Epidermal melanocyte (primary cell): Measurements from ENCODE around the gene ACTR1A.
"Not testable (repeated sequence)": the region's sequence is repeated elsewhere in the genome, so short reads cannot be mapped to it uniquely, and the experiment has no call there.

Experiments used
- DNase-seq: peaks from one replicate; pipeline ENCODE4 v3.0.0; 2011; ENCODE audit warnings: low spot score; ENCODE audit not compliant: insufficient read length

ACTR1A gene

DNA sequence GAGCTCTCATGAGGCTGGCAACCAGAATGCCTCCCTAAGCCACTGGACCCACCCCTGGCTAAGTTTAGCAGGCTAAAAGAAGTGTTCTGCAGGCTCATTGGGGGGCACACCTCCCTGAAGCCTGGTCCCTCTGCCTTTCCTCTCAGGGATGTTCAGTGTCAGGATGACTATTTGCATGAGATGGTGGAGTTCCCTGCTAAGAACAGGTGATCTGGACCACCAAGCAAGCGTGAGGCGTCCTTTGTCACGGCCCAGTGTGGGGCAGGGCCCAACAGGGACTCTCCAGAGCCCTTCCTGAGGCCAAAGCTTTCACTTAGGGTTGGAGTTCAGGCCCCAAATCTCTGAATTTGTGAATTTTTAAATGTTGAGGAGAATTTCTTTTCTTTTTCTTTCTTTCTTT lies 13.2 kb upstream of the ACTR1A start:
- DNase-seq, result no peak

GRCh38 chr10:102514487-102515311 lies 12.2 kb upstream of the ACTR1A start:
- no peak for DNase-seq

- no peak for DNase-seq
These were observed 9.2 kb upstream of the ACTR1A start for GRCh38 chr10:102511583-102512274.

- DNase-seq, result no peak
These were observed 6.9 kb upstream of the ACTR1A start for GRCh38 chr10:102509387-102509786.

- no peak for DNase-seq
These were observed 6.0 kb upstream of the ACTR1A start for GRCh38 chr10:102508506-102508905.

DNA sequence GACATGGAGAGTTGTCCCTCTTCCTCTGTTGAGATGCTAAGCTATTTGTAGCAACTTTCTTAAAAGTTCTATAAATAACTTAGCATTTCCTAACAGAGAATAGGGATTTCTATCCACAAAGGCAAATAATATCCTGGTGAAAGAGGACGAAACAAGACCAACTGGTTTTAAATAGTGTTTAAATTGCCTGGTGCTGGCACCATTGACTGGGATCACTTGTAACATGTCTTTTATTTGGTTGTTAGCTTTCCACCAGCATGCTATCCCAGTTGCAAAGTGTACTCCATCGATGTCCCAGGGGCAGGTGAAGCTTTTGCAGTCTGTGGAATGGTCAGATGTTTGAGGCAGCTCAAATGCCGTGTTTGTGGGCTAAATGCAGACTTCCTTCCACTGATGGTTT lies 5.0 kb upstream of the ACTR1A start:
- no peak for DNase-seq

GRCh38 chr10:102505462-102506115 lies 3.1 kb upstream of the ACTR1A start:
- no peak for DNase-seq

DNA sequence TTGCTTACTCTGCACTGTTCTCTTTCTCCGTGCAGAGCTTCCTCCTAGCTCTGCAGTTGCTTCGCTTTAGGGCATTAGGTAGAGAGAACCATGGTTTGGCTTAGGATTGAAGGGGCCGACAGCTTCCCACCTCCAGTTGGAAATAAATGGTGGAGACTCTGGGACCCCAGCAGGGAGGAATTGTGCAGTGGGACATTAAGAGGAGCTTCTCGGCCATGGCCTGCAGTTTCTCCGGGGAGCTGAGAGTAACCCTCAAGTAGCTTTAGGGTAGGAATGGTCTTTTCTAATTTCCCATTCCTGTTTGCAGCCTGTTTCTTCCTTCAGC lies 2.4 kb upstream of the ACTR1A start:
- no peak for DNase-seq

- DNase-seq, result no peak
These were observed 1.9 kb upstream of the ACTR1A start for GRCh38 chr10:102504179-102504975.

DNA sequence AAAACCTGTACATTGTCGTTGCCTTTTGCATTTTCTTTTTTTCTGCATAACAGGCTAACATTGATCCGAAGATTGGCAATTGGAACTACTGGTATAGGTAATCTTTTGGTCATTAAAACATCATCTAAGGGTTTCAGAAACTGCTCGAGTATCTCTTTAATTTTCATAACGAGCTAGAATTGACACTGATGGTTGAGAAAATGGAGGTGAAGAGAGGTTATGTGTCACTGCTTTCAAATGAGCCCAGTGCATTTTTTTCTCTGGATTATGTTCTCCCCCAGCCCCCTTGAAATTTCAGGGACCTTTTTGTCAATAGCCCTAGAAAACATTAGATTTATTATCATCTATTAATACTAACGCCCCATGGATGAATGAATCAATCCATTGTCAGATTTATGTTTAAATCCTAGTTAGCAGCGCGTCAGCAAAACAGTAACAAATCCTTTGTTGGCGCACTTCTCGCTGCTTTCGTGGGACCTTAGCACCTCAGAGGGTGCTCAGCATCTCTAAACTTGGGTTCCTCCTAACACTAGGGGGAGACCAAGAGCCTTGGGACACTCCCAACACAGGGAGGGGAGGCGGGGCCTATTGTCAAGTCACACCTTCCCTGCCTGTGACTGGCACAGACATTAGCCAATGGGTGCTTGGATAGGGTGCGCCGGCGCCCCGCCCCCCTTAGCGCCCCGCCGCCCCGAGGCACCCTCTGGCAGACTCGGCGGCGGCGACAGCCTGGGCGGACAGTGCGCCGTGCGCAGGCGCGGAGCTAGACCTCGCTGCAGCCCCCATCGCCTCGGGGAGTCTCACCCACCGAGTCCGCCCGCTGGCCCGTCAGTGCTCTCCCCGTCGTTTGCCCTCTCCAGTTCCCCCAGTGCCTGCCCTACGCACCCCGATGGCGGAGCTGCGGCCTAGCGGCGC lies 1.0 kb upstream of the ACTR1A start, which contains the start of gene SUFU:
Gene SUFU, plus strand, starts transcription at position 709 of the 915 bp plus-strand sequence. Its CDS starts 181 bp downstream, at position 890.
- peak; percentile 72 for DNase-seq

GRCh38 chr10:102502029-102502336 lies 529 bp downstream of the ACTR1A start:
- peak; percentile 91 for DNase-seq

- no peak for DNase-seq
These were observed 1.1 kb downstream of the ACTR1A start for GRCh38 chr10:102501201-102502028.

GRCh38 chr10:102500686-102501085 lies 1.8 kb downstream of the ACTR1A start:
- DNase-seq, result not testable (repeated sequence)

DNA sequence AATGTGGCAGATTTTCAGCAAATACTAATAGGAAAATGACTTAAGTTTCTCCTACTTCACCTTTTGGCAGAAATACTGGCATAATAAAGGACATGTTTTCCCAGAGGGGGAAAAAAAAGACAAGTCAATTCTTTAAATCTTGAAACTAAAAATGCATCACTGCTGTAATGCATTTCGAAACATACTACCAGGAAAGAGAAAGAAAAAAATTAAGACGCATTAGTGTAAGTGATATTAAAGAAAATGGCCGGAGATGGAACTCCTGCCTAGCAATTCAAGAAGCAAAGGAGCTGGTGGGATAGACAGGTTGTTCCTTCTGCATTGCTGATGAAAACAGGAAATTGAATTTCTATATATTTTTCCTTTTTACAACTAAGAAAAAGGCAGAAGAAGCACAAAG lies 3.2 kb downstream of the ACTR1A start:
- no peak for DNase-seq

DNA sequence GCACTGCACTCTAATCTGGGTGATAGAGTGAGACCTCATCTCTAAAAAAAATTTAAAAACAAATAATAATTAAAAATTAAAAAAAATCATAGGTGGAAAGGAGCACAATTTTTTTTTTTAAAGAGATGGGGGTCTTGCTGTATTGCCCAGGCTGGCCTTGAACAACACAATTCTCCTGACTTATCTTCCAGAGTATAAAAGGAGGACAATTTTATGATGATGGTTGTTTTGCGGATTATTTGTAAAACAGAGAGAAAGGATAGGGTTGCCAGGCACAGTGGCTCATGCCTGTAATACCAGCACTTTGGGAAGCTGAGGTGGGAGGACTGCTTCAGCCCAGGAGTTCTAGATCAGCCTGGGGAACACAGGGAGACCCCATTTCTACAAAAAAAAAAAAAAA lies 5.0 kb downstream of the ACTR1A start:
- DNase-seq, result no peak

- DNase-seq, result no peak
These were observed 8.7 kb downstream of the ACTR1A start for GRCh38 chr10:102493771-102494170.

DNA sequence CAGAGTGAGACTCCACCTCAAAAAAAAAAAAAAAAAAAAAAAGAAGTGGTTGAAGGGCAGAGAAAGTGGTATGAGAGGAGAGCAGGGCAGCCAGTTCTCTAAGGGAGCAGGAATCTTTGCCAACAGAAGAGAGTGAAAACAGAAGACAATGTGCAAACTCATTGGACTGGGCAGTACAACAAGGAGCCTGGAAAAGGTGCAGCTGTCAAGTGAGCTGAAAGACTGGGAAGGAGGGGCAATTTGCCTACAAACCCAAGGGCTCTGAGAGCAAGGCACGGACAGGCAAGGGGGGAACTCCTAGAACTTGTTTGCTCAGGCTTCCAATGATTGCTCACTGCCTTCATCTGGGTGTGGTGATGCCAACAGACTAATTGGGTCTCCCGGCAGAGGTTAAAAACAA lies 9.5 kb downstream of the ACTR1A start:
- DNase-seq, result no peak

DNA sequence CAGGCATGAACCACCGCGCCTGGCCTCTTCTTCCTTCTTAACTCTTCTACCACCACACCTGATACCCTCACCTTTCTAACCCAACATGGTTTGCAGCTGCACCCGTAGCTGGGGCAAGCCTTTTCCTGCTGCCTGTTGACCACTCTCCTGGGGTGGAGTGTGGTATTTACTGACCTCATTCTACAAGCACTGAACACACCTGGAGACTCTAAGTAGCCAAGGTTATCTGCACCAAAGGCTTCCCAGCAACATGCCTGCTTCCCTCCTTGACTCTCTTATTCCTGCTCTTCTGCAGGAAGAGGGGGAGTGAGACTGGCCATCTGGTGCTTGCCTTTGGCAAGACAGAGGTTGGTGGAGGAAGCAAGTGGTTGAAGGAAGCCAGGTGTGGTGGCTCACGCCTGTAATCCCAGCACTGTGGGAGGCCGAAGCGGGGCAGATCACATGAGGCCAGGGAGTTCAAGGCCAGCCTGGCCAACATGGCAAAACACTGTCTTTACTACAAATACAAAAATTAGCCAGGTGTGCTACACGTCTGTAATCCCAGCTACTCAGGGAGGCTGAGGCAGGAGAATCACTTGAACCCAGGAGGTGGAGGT lies 10.1 kb downstream of the ACTR1A start:
- DNase-seq, result no peak

- DNase-seq, result no peak
These were observed 11.4 kb downstream of the ACTR1A start for GRCh38 chr10:102491136-102491535.
